ENCODE data around the gene SORCS3. TPM values are rescaled to one million over a fixed set of nuclear protein-coding genes. Genes with fewer than 3 reads are reported as not detected.

Gene SORCS3
- total RNA-seq, 1 donor from 2014 or later, result not detected

- Mint-ChIP-seq H3K9me3 (no peaks in the 10 kb centered on the region), H3K36me3 (ENCODE audit: low read depth) (no peaks in the 10 kb centered on the region), H3K4me1 (no peaks in the 10 kb centered on the region), H3K27me3 (peaks cover 2% of the 10 kb centered on the region), H3K27ac (no peak overlapping the region), H3K4me3 (no peak overlapping the region)
- intact Hi-C loops (cut with micrococcal nuclease), result no loop called here
- TF ChIP-seq, protein P1, sequence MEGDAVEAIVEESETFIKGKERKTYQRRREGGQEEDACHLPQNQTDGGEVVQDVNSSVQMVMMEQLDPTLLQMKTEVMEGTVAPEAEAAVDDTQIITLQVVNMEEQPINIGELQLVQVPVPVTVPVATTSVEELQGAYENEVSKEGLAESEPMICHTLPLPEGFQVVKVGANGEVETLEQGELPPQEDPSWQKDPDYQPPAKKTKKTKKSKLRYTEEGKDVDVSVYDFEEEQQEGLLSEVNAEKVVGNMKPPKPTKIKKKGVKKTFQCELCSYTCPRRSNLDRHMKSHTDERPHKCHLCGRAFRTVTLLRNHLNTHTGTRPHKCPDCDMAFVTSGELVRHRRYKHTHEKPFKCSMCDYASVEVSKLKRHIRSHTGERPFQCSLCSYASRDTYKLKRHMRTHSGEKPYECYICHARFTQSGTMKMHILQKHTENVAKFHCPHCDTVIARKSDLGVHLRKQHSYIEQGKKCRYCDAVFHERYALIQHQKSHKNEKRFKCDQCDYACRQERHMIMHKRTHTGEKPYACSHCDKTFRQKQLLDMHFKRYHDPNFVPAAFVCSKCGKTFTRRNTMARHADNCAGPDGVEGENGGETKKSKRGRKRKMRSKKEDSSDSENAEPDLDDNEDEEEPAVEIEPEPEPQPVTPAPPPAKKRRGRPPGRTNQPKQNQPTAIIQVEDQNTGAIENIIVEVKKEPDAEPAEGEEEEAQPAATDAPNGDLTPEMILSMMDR (IDR thresholded peaks at IDR 0.05), result no peak
- ATAC-seq (ENCODE audit: low read depth) (no peak), DNase-seq (no peak)
- ChIA-PET POLR2A (no interaction called here), CTCF (no interaction called here)
These were observed 239.7 kb downstream of the SORCS3 start for GRCh38 chr10:104880624-104881398.

DNA sequence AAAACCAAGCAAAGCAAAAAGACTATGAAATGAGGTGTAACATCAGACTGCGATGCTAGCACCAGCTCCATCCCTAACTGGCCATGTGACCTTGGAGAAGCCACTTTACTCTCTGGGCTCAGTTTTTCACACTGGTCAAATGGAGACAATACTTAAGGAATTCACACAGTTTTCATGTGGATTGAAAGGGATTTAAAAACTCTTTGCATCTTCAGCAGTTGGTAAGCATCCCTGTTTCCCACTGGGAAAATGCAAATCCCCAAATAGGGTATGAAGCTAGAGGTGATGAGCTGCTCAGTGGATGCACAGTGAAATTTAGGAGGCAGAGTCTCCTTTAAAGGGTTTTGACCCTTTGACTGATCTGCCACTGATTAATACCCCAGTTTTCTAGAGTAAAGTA is 240.7 kb downstream of the SORCS3 start:
- TF ChIP-seq, protein P1 (IDR thresholded peaks at IDR 0.05), result no peak
- no peak for ATAC-seq (ENCODE audit: low read depth)

GRCh38 chr10:104892879-104893617 is 252.0 kb downstream of the SORCS3 start:
- Mint-ChIP-seq H3K4me1 (no peaks in the 10 kb centered on the region), H3K36me3 (ENCODE audit: low read depth) (no peaks in the 10 kb centered on the region), H3K27ac (no peak overlapping the region), H3K4me3 (no peak overlapping the region), H3K9me3 (peaks cover 20% of the 10 kb centered on the region), H3K27me3 (peaks cover 3% of the 10 kb centered on the region)
- TF ChIP-seq, protein P1 (IDR thresholded peaks at IDR 0.05), result no peak
- intact Hi-C loops (cut with micrococcal nuclease), result no loop called here
- ATAC-seq (ENCODE audit: low read depth) (no peak), DNase-seq (no peak)
- ChIA-PET POLR2A (no interaction called here), CTCF (no interaction called here)

More for the DNA sequence above, 240.7 kb downstream of the SORCS3 start:
- CTCF ChIA-PET, result no interaction called here
- Mint-ChIP-seq H3K36me3 (ENCODE audit: low read depth) (no peaks in the 10 kb centered on the region), H3K4me3 (no peak overlapping the region), H3K9me3 (no peaks in the 10 kb centered on the region), H3K4me1 (no peaks in the 10 kb centered on the region), H3K27ac (no peak overlapping the region), H3K27me3 (peaks cover 2% of the 10 kb centered on the region)
- POLR2A ChIA-PET, result no interaction called here
- DNase-seq, result no peak
- intact Hi-C loops (cut with micrococcal nuclease), result no loop called here

DNA sequence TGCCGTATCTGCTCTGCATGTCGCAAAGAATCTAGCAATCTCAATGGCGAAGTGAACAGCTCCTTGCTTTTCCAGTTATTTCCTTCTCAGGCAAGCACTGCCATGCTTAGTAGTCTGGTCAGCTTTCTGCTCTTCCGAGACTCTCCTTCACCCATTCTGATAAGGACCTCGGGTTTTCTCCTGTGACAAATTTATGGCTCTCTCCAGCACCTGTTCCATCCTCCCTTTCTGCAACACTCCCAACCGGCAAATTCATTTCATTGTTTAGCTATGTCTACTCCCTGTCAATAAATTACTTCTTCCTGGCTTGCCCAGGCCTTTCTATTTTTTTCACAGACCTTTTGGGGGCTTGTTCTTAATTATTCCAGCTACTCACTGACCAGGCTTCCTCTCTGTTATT is 252.6 kb downstream of the SORCS3 start:
- no peak overlapping the region for H3K27ac Mint-ChIP-seq
- peaks cover 15% of the 10 kb centered on the region for H3K9me3 Mint-ChIP-seq
- no peak for DNase-seq
- TF ChIP-seq, protein P1 (IDR thresholded peaks at IDR 0.05), result no peak
- intact Hi-C loops (cut with micrococcal nuclease), result no loop called here
- POLR2A ChIA-PET, result no interaction called here
- peaks cover 3% of the 10 kb centered on the region for H3K27me3 Mint-ChIP-seq
- H3K4me3 Mint-ChIP-seq, result no peak overlapping the region
- H3K36me3 Mint-ChIP-seq (ENCODE audit: low read depth), result no peaks in the 10 kb centered on the region
- CTCF ChIA-PET, result no interaction called here
- no peaks in the 10 kb centered on the region for H3K4me1 Mint-ChIP-seq
- ATAC-seq (ENCODE audit: low read depth), result no peak

- DNase-seq (no peak), ATAC-seq (ENCODE audit: low read depth) (no peak)
- no peak overlapping the region for H3K27ac Mint-ChIP-seq
- peaks cover 11% of the 10 kb centered on the region for H3K9me3 Mint-ChIP-seq
- POLR2A ChIA-PET, result no interaction called here
- H3K27me3 Mint-ChIP-seq, result peaks cover 3% of the 10 kb centered on the region
- H3K36me3 Mint-ChIP-seq (ENCODE audit: low read depth), result no peaks in the 10 kb centered on the region
- CTCF ChIA-PET, result no interaction called here
- intact Hi-C loops (cut with micrococcal nuclease), result no loop called here
- H3K4me3 Mint-ChIP-seq, result no peak overlapping the region
- TF ChIP-seq, protein P1 (IDR thresholded peaks at IDR 0.05), result no peak
- no peaks in the 10 kb centered on the region for H3K4me1 Mint-ChIP-seq
These were observed 253.6 kb downstream of the SORCS3 start for GRCh38 chr10:104894681-104895080.
